H9 (cell line): ENCODE data around the gene AXIN1. TPM values are rescaled to one million over a fixed set of nuclear protein-coding genes. Genes with fewer than 3 reads are reported as not detected.

ENCODE experiments used
- DNase-seq: peaks from one replicate; pipeline ENCODE4 v3.0.0-alpha.2; 2017
- H2AFZ ChIP-seq: one replicate; pipeline ENCODE4 v1.6.1; 2013; ENCODE audit warnings: mild to moderate bottlenecking, low read length, control low read depth, moderate library complexity
- H2AK5ac ChIP-seq: 2 replicates; pipeline ENCODE4 v1.6.1; 2013; ENCODE audit warnings: low read length, control low read depth, mixed read lengths; ENCODE audit not compliant: insufficient read length
- H2BK120ac ChIP-seq: one replicate; pipeline ENCODE4 v1.6.1; 2013; ENCODE audit warnings: low read depth, mild to moderate bottlenecking, low read length, control low read depth, inconsistent platforms; ENCODE audit not compliant: poor library complexity, severe bottlenecking
- H2BK12ac ChIP-seq: 2 replicates; pipeline ENCODE4 v1.6.1; 2013; ENCODE audit warnings: low read length, control low read depth, mixed read lengths, low read depth; ENCODE audit not compliant: insufficient read length
- H2BK15ac ChIP-seq: 2 replicates; pipeline ENCODE4 v1.6.1; 2013; ENCODE audit warnings: low read depth, low read length, control low read depth
- H2BK20ac ChIP-seq: one replicate; pipeline ENCODE4 v1.6.1; 2013; ENCODE audit warnings: low read depth, mild to moderate bottlenecking, low read length, control low read depth, inconsistent platforms; ENCODE audit not compliant: poor library complexity, severe bottlenecking
- H2BK5ac ChIP-seq: 2 replicates; pipeline ENCODE4 v1.6.1; 2013; ENCODE audit warnings: low read length, control low read depth, mixed read lengths; ENCODE audit not compliant: insufficient read length
- H3K14ac ChIP-seq: 2 replicates; pipeline ENCODE4 v1.6.1; 2013; ENCODE audit warnings: low read length, control low read depth; ENCODE audit not compliant: insufficient read depth
- H3K18ac ChIP-seq: 2 replicates; pipeline ENCODE4 v1.6.1; 2013; ENCODE audit warnings: low read depth, mild to moderate bottlenecking, mixed read lengths, low read length, control low read depth; ENCODE audit not compliant: insufficient read length
- H3K23ac ChIP-seq: 2 replicates; pipeline ENCODE4 v1.6.1; 2013; ENCODE audit warnings: low read length, control low read depth, mixed read lengths, low read depth; ENCODE audit not compliant: insufficient read length
- H3K23me2 ChIP-seq: 2 replicates; pipeline ENCODE4 v1.6.1; 2013; ENCODE audit warnings: low read depth, mild to moderate bottlenecking, mixed read lengths, low read length, control low read depth; ENCODE audit not compliant: insufficient read length, poor library complexity, severe bottlenecking
- H3K27ac ChIP-seq: 2 replicates; pipeline ENCODE4 v1.5.1; 2013; ENCODE audit warnings: low read length, control low read depth, mixed read lengths, low read depth; ENCODE audit not compliant: insufficient read length
- H3K27me3 ChIP-seq: 2 replicates; pipeline ENCODE4 v1.6.1; 2013; ENCODE audit warnings: low read length, control low read depth, inconsistent platforms; ENCODE audit not compliant: insufficient read depth
- H3K4ac ChIP-seq: 2 replicates; pipeline ENCODE4 v1.6.1; 2013; ENCODE audit warnings: low read depth, mild to moderate bottlenecking, control low read depth, inconsistent platforms, low read length, moderate library complexity
- H3K4me1 ChIP-seq: 2 replicates; pipeline ENCODE4 v1.6.1; 2013; ENCODE audit warnings: low read length, control low read depth, inconsistent platforms; ENCODE audit not compliant: insufficient read depth
- H3K4me2 ChIP-seq: 2 replicates; pipeline ENCODE4 v1.6.1; 2013; ENCODE audit warnings: low read length, control low read depth, mixed read lengths; ENCODE audit not compliant: insufficient read length, insufficient read depth
- H3K56ac ChIP-seq: 2 replicates; pipeline ENCODE4 v1.6.1; 2013; ENCODE audit warnings: low read depth, mild to moderate bottlenecking, mixed read lengths, low read length, control low read depth; ENCODE audit not compliant: insufficient read length
- H3K79me1 ChIP-seq: 2 replicates; pipeline ENCODE4 v1.6.1; 2013; ENCODE audit warnings: low read depth, mild to moderate bottlenecking, moderate library complexity, low read length, control low read depth, inconsistent platforms; ENCODE audit not compliant: insufficient read depth, poor library complexity, severe bottlenecking
- H3K79me2 ChIP-seq: 2 replicates; pipeline ENCODE4 v1.6.1; 2013; ENCODE audit warnings: low read length, control low read depth, inconsistent platforms; ENCODE audit not compliant: insufficient read depth
- H3K9ac ChIP-seq: 2 replicates; pipeline ENCODE4 v1.6.1; 2013; ENCODE audit warnings: low read length, control low read depth, mixed read lengths; ENCODE audit not compliant: insufficient read length; ENCODE audit errors: extremely low read depth
- H3K9me3 ChIP-seq: one replicate; pipeline ENCODE4 v1.6.1; 2013; ENCODE audit warnings: low read depth, low read length, inconsistent platforms; ENCODE audit not compliant: control insufficient read depth
- H3T11ph ChIP-seq: one replicate; pipeline ENCODE4 v1.6.1; 2013; ENCODE audit warnings: mild to moderate bottlenecking, low read length, control low read depth, inconsistent platforms
- H4K20me1 ChIP-seq: one replicate; pipeline ENCODE4 v1.6.1; 2013; ENCODE audit not compliant: control insufficient read depth, insufficient read length, insufficient read depth
- H4K5ac ChIP-seq: 2 replicates; pipeline ENCODE4 v1.6.1; 2013; ENCODE audit warnings: low read depth, mild to moderate bottlenecking, mixed read lengths, low read length, control low read depth; ENCODE audit not compliant: insufficient read length
- H4K8ac ChIP-seq: replicated peaks from 2 replicates; pipeline ENCODE4 v1.6.1; 2013; ENCODE audit warnings: low read length, control low read depth, mixed read lengths, low read depth; ENCODE audit not compliant: insufficient read length
- H4K91ac ChIP-seq: 2 replicates; pipeline ENCODE4 v1.6.1; 2013; ENCODE audit warnings: low read depth, mild to moderate bottlenecking, moderate library complexity, mixed read lengths, low read length, control low read depth; ENCODE audit not compliant: insufficient read length
- H3K27ac Mint-ChIP-seq, 3 experiments: 2 replicates in 2 of 3; 3 replicates in 1 of 3; pipeline ENCODE4 v1.8.0; 2020 to 2021; ENCODE audit warnings: mixed read lengths in 3 of 3, mild to moderate bottlenecking in 1 of 3, moderate library complexity in 1 of 3
- H3K27me3 Mint-ChIP-seq: 2 replicates; pipeline ENCODE4 v1.8.0; 2021; ENCODE audit warnings: low read depth, mild to moderate bottlenecking, moderate library complexity, mixed read lengths
- H3K36me3 Mint-ChIP-seq, 3 experiments: 2 replicates in 2 of 3; 3 replicates in 1 of 3; pipeline ENCODE4 v1.8.0; 2020 to 2021; ENCODE audit warnings: low read depth in 3 of 3, mixed read lengths in 3 of 3; ENCODE audit not compliant: insufficient read depth in 1 of 3
- H3K4me1 Mint-ChIP-seq, 2 experiments: 2 replicates each; pipeline ENCODE4 v1.8.0; 2020; ENCODE audit warnings: mixed read lengths in 2 of 2
- H3K4me3 Mint-ChIP-seq, 2 experiments: 2 replicates in 1 of 2; 3 replicates in 1 of 2; pipeline ENCODE4 v1.8.0; 2020 to 2021; ENCODE audit warnings: mild to moderate bottlenecking in 2 of 2, mixed read lengths in 2 of 2, moderate library complexity in 1 of 2
- H3K9me3 Mint-ChIP-seq, 2 experiments: 2 replicates in 1 of 2; 3 replicates in 1 of 2; pipeline ENCODE4 v1.8.0; 2020; ENCODE audit warnings: mild to moderate bottlenecking in 2 of 2, mixed read lengths in 2 of 2, moderate library complexity in 1 of 2
- WGBS: extraction: QIAGEN DNeasy Blood & Tissue Kit; methylation state at CpG from one replicate; pipeline ENCODE4 v1.1.7; 2013; ENCODE audit warnings: missing lambda C conversion rate, low lambda C conversion rate, mixed read lengths; ENCODE audit not compliant: insufficient read length; ENCODE audit errors: extremely low coverage; 5-methylcytosine and 5-hydroxymethylcytosine counted together
- total RNA-seq: library from RNA; stranded (reverse); gene quantifications from 2 replicates; pipeline ENCODE4 v1.2.1, GENCODE V29; 2021
- TF ChIP-seq, protein P1 (sequence below): fragments of 200-600 bp; sonication (generic); conservative IDR thresholded peaks from 3 replicates; pipeline ENCODE4 v1.8.0; 2021; ENCODE audit warnings: antibody characterized with exemption, mild to moderate bottlenecking

Gene AXIN1
- total RNA-seq, 1 experiment from 2014 or later, result 50.9 TPM

DNA sequence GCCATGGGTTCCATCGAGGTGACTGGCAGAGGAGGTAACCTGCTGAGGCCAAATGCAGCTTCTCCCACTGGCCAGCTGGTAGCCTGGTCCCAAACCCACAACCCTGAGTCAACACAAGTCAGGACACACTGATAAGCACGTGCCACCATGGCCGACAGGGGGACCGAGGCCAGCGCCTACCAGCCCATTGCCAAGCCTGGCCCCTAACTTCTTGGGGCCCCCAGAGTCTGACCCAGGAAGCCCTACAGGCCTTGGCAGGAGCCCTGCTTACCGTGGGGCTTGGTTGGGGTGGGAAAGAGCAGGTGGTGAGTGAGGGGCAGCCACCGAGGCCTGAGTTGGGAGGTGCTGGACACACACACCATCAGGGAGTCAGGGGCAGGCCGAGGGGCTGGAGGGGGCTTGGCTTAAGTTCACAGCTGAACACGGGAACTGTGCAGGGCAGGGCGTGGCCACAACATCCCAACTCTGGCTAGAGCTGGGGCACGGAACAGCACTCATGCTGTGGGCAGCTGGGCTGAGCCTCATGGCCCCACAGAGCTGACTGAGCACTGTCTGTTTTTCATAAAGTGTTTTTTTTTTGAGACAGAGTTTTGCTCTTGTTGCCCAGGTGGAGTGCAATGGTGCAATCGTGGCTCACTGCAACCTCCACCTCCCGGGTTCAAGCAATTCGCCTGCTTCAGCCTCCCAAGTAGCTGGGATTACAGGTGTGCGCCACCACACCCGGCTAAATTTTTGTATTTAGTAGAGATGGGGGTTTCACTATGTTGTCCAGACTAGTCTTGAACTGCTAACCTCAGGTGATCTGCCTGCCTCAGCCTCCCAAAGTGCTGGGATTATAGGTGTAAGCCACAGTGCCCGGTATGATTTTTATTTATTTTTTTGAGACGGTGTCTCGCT, 12.3 kb upstream of the AXIN1 start:
- H4K5ac ChIP-seq, result no peak overlapping the region
- no peaks in the 10 kb centered on the region for H3K79me2 ChIP-seq
- H3K27me3 ChIP-seq, result no peaks in the 10 kb centered on the region
- Mint-ChIP-seq H3K27me3 (peaks cover 9% of the 10 kb centered on the region), H3K27ac (no peak overlapping the region; a peak in 1 of 7 replicates), H3K4me1 (peaks cover 8 to 18% of the 10 kb centered on the region in 2 experiments; a peak in 3 of 4 replicates), H3K4me3 (no peak overlapping the region), H3K9me3 (no peaks in the 10 kb centered on the region), H3K36me3 (peaks cover 3 to 29% (median 29%) of the 10 kb centered on the region in 3 experiments; a peak in 6 of 7 replicates)
- H3K23ac ChIP-seq, result no peak overlapping the region
- TF ChIP-seq, protein P1, sequence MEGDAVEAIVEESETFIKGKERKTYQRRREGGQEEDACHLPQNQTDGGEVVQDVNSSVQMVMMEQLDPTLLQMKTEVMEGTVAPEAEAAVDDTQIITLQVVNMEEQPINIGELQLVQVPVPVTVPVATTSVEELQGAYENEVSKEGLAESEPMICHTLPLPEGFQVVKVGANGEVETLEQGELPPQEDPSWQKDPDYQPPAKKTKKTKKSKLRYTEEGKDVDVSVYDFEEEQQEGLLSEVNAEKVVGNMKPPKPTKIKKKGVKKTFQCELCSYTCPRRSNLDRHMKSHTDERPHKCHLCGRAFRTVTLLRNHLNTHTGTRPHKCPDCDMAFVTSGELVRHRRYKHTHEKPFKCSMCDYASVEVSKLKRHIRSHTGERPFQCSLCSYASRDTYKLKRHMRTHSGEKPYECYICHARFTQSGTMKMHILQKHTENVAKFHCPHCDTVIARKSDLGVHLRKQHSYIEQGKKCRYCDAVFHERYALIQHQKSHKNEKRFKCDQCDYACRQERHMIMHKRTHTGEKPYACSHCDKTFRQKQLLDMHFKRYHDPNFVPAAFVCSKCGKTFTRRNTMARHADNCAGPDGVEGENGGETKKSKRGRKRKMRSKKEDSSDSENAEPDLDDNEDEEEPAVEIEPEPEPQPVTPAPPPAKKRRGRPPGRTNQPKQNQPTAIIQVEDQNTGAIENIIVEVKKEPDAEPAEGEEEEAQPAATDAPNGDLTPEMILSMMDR, result 0 out of 3 replicates have a peak, but pooled peaks have one; percentile 10
- H2BK12ac ChIP-seq, result no peak overlapping the region
- no peak overlapping the region for H3K56ac ChIP-seq
- H3K4ac ChIP-seq, result no peak overlapping the region
- H4K20me1 ChIP-seq, result no peaks in the 10 kb centered on the region
- no peaks in the 10 kb centered on the region for H3K23me2 ChIP-seq
- no peaks in the 10 kb centered on the region for H3K4me1 ChIP-seq
- no peak overlapping the region for H4K8ac ChIP-seq
- no peak overlapping the region for H3T11ph ChIP-seq
- no peak overlapping the region for H3K27ac ChIP-seq
- no peaks in the 10 kb centered on the region for H3K79me1 ChIP-seq
- H2BK15ac ChIP-seq, result no peak overlapping the region
- no peak for DNase-seq
- H3K9me3 ChIP-seq, result no peaks in the 10 kb centered on the region
- no peak overlapping the region for H2BK20ac ChIP-seq
- H3K4me2 ChIP-seq, result no peak overlapping the region
- no peak overlapping the region for H2AK5ac ChIP-seq
- H2BK120ac ChIP-seq, result no peak overlapping the region
- H3K9ac ChIP-seq, result no peak overlapping the region
- no peak overlapping the region for H3K18ac ChIP-seq
- H4K91ac ChIP-seq, result no peak overlapping the region
- WGBS, result no CpG with 5 or more reads among the region's 19 CpGs
- no peak overlapping the region for H2AFZ ChIP-seq
- H2BK5ac ChIP-seq, result no peak overlapping the region
- no peak overlapping the region; the same call in 1 of the 2 replicates for H3K14ac ChIP-seq
